Gastroesophageal sphincter (tissue), 3 donors: Measurements from ENCODE around the gene THSD4.

Experiments
- EP300 ChIP-seq: sonication (generic); formaldehyde crosslinking; IDR thresholded peaks from one replicate; pipeline ENCODE4 v1.6.1; 2017; ENCODE audit warnings: antibody characterized with exemption, mild to moderate bottlenecking
- POLR2A ChIP-seq, 2 donors: fragments of 450-650 bp; IDR thresholded peaks; one replicate each; pipeline ENCODE4 v1.6.1; 2017; ENCODE audit warnings: antibody characterized with exemption in 2 of 2, mild to moderate bottlenecking in 2 of 2, moderate library complexity in 1 of 2
- POLR2AphosphoS5 ChIP-seq: sonication (generic); formaldehyde crosslinking; IDR thresholded peaks from one replicate; pipeline ENCODE4 v1.6.1; 2017; ENCODE audit warnings: antibody characterized with exemption
- TF ChIP-seq, protein P1 (sequence below), 4 experiments: fragments of 200-600 bp in 2 of 4; fragments of 450-650 bp in 2 of 4; sonication (generic) in 1 of 4; IDR thresholded peaks; one replicate each; pipeline ENCODE4 v1.5.1; 2017 to 2019; ENCODE audit warnings: antibody characterized with exemption in 4 of 4, mild to moderate bottlenecking in 2 of 4, moderate library complexity in 2 of 4

- TF ChIP-seq POLR2AphosphoS5 (no peak), POLR2A (IDR thresholded peaks at IDR 0.05) (no peak), EP300 (no peak)
- TF ChIP-seq, protein P1, sequence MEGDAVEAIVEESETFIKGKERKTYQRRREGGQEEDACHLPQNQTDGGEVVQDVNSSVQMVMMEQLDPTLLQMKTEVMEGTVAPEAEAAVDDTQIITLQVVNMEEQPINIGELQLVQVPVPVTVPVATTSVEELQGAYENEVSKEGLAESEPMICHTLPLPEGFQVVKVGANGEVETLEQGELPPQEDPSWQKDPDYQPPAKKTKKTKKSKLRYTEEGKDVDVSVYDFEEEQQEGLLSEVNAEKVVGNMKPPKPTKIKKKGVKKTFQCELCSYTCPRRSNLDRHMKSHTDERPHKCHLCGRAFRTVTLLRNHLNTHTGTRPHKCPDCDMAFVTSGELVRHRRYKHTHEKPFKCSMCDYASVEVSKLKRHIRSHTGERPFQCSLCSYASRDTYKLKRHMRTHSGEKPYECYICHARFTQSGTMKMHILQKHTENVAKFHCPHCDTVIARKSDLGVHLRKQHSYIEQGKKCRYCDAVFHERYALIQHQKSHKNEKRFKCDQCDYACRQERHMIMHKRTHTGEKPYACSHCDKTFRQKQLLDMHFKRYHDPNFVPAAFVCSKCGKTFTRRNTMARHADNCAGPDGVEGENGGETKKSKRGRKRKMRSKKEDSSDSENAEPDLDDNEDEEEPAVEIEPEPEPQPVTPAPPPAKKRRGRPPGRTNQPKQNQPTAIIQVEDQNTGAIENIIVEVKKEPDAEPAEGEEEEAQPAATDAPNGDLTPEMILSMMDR (IDR thresholded peaks at IDR 0.05): no peak
Measured at GRCh38 chr15:71083349-71083748, 31.9 kb upstream of the THSD4 start.
